Measurements from ENCODE around the gene FADS2. TPM values are rescaled to one million over a fixed set of nuclear protein-coding genes. Genes with fewer than 3 reads are reported as not detected.

FADS2 gene
- total RNA-seq, 1 experiment from 2014 or later = 1,097 TPM

DNA sequence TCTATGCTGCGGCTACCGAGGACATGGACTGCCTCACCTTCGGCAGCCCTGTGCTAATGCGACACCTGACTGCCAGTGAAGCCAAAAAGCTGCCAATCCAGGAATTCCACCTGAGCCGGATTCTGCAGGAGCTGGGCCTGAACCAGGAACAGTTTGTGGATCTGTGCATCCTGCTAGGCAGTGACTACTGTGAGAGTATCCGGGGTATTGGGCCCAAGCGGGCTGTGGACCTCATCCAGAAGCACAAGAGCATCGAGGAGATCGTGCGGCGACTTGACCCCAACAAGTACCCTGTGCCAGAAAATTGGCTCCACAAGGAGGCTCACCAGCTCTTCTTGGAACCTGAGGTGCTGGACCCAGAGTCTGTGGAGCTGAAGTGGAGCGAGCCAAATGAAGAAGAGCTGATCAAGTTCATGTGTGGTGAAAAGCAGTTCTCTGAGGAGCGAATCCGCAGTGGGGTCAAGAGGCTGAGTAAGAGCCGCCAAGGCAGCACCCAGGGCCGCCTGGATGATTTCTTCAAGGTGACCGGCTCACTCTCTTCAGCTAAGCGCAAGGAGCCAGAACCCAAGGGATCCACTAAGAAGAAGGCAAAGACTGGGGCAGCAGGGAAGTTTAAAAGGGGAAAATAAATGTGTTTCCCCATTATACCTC lies 32.1 kb upstream of the FADS2 start:
- Histone ChIP-seq H3K4me1 (ENCODE audit: insufficient read depth, low read length, poor library complexity, severe bottlenecking) (peaks cover 21% of the 10 kb centered on the region), H3K27ac (ENCODE audit: low read depth, low read length, poor library complexity, severe bottlenecking) (peak overlapping the region; percentile 5), H3K4me3 (ENCODE audit: low read depth, low read length, poor library complexity, severe bottlenecking) (no peak overlapping the region), H3K9me3 (ENCODE audit: low read depth, low read length, poor library complexity, severe bottlenecking) (no peaks in the 10 kb centered on the region), H3K36me3 (ENCODE audit: insufficient read depth, low read length, poor library complexity, severe bottlenecking) (peaks cover 64% of the 10 kb centered on the region), H3K27me3 (replicated peaks; ENCODE audit: insufficient read depth, low read depth, low read length, poor library complexity) (no peaks in the 10 kb centered on the region)
- intact Hi-C loops (cut with micrococcal nuclease; ENCODE audit: unreplicated experiment) = loop anchor here (2.0 to 5.0 kb wide), 3 partner anchors 76 to 313 kb away; no protein-coding TSS in a partner anchor
- DNase-seq (ENCODE audit: low spot score) = no peak
- POLR2A ChIA-PET (ENCODE audit: low non-redundant PET) = no interaction called here
- BruUV-seq (replicated peaks) = no TSS peak
- CTCF ChIA-PET = interaction anchor here (0.9 to 3.0 kb wide), 5 partner anchors 102 to 312 kb away, joined by 3 to 12 read pairs (median 7); no protein-coding TSS in a partner anchor
- TF ChIP-seq, protein P1, sequence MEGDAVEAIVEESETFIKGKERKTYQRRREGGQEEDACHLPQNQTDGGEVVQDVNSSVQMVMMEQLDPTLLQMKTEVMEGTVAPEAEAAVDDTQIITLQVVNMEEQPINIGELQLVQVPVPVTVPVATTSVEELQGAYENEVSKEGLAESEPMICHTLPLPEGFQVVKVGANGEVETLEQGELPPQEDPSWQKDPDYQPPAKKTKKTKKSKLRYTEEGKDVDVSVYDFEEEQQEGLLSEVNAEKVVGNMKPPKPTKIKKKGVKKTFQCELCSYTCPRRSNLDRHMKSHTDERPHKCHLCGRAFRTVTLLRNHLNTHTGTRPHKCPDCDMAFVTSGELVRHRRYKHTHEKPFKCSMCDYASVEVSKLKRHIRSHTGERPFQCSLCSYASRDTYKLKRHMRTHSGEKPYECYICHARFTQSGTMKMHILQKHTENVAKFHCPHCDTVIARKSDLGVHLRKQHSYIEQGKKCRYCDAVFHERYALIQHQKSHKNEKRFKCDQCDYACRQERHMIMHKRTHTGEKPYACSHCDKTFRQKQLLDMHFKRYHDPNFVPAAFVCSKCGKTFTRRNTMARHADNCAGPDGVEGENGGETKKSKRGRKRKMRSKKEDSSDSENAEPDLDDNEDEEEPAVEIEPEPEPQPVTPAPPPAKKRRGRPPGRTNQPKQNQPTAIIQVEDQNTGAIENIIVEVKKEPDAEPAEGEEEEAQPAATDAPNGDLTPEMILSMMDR (conservative IDR thresholded peaks at IDR 0.05; ENCODE audit: low read depth, low read length) = no peak
- no peak for TF ChIP-seq EZH2 (IDR thresholded peaks at IDR 0.05; ENCODE audit: borderline replicate concordance, low read depth, low read length, poor library complexity, severe bottlenecking)

DNA sequence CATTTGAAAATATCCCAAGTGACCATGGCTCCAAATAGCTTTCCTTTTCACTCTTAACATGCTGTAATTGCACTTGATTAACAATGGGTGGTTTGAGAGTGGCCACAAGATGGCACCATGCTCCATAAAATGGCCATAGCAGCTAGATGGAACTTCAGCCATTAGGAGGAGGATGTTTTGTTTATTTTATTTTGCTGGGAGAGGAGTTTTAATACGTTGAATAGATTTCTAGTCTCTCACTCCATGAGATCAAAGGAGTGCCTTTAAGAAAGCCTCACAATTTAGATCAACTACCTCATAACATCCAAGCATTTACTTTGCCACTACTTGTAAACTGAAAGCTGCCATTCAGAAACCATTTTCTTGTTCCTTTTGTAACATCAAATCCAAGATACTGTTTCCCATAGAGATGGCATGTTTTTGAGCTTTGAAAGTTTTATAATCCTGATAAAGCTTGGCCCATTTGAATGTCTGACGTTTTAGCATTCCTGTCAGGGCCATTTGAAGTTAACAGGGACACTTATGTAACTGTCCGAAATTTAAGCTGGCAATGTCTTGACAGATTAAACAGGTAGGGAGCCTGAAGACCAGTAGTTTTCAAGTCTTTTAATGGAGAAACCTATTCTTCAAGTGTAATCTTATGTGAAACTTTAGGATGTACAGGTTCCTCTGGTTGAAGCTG lies 30.7 kb upstream of the FADS2 start:
- peaks cover 14% of the 10 kb centered on the region for H3K4me1 ChIP-seq (ENCODE audit: insufficient read depth, low read length, poor library complexity, severe bottlenecking)
- intact Hi-C loops (cut with micrococcal nuclease; ENCODE audit: unreplicated experiment) = loop anchor here (1.0 to 5.0 kb wide), 4 partner anchors 75 to 311 kb away; no protein-coding TSS in a partner anchor
- DNase-seq (ENCODE audit: low spot score) = peak; percentile 88
- H3K36me3 ChIP-seq (ENCODE audit: insufficient read depth, low read length, poor library complexity, severe bottlenecking) = peaks cover 78% of the 10 kb centered on the region
- no TSS peak for BruUV-seq (replicated peaks)
- H3K27me3 ChIP-seq (replicated peaks; ENCODE audit: insufficient read depth, low read depth, low read length, poor library complexity) = no peaks in the 10 kb centered on the region
- TF ChIP-seq, protein P1 (conservative IDR thresholded peaks at IDR 0.05; ENCODE audit: low read depth, low read length) = peak; percentile 96
- TF ChIP-seq EZH2 (IDR thresholded peaks at IDR 0.05; ENCODE audit: borderline replicate concordance, low read depth, low read length, poor library complexity, severe bottlenecking) = no peak
- H3K4me3 ChIP-seq (ENCODE audit: low read depth, low read length, poor library complexity, severe bottlenecking) = no peak overlapping the region
- H3K9me3 ChIP-seq (ENCODE audit: low read depth, low read length, poor library complexity, severe bottlenecking) = no peaks in the 10 kb centered on the region
- POLR2A ChIA-PET (ENCODE audit: low non-redundant PET) = interaction anchor here (0.7 kb wide), 2 partner anchors 150 to 835 kb away, joined by 3 read pairs; no protein-coding TSS in a partner anchor
- CTCF ChIA-PET = interaction anchor here (0.6 to 3.0 kb wide), 14 partner anchors 9 to 310 kb away, joined by 3 to 12 read pairs (median 6); partner anchors contain the start of gene FADS1
- peak overlapping the region; percentile 62 for H3K27ac ChIP-seq (ENCODE audit: low read depth, low read length, poor library complexity, severe bottlenecking)

DNA sequence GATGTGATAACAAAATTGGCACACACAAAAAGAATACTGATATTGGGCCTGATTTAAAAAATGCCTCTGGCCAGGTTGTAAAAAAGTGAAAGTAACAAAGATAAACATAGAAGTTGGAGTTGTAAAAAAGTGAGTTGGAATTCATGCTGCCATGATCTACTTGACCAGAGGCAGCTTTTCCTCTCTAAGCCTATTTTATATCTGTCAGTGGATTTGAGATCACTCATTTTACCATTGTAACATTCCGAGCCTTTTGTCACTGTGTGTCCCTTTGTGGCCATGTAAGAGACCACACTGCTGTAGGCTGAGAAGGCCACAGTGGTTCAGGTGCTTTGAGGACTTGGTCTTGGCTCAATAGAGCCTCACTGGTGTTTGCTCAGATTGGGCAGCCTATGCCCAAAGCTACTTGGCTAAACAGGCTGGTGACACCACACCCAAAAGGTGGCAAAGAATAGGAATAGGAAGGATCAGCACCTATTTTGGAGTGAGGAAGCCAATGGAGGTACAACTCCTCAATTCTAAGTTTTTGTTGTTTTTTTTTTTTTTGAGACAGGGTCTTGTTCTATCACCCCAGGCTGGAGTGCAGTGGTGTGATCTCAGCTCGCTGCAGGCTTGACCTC lies 28.3 kb upstream of the FADS2 start:
- Histone ChIP-seq H3K9me3 (ENCODE audit: low read depth, low read length, poor library complexity, severe bottlenecking) (no peaks in the 10 kb centered on the region), H3K4me3 (ENCODE audit: low read depth, low read length, poor library complexity, severe bottlenecking) (no peak overlapping the region), H3K4me1 (ENCODE audit: insufficient read depth, low read length, poor library complexity, severe bottlenecking) (peaks cover 8% of the 10 kb centered on the region), H3K36me3 (ENCODE audit: insufficient read depth, low read length, poor library complexity, severe bottlenecking) (peaks cover 97% of the 10 kb centered on the region), H3K27ac (ENCODE audit: low read depth, low read length, poor library complexity, severe bottlenecking) (peak overlapping the region; percentile 38), H3K27me3 (replicated peaks; ENCODE audit: insufficient read depth, low read depth, low read length, poor library complexity) (no peaks in the 10 kb centered on the region)
- no TSS peak for BruUV-seq (replicated peaks)
- ChIA-PET CTCF (interaction anchor here (0.7 kb wide), 1 partner anchor 11 kb away, joined by 16 read pairs; no protein-coding TSS in a partner anchor), POLR2A (ENCODE audit: low non-redundant PET) (no interaction called here)
- no peak for DNase-seq (ENCODE audit: low spot score)
- no peak for TF ChIP-seq EZH2 (IDR thresholded peaks at IDR 0.05; ENCODE audit: borderline replicate concordance, low read depth, low read length, poor library complexity, severe bottlenecking)
- TF ChIP-seq, protein P1 (conservative IDR thresholded peaks at IDR 0.05; ENCODE audit: low read depth, low read length) = no peak
- intact Hi-C loops (cut with micrococcal nuclease; ENCODE audit: unreplicated experiment) = loop anchor here (5.0 kb wide), 2 partner anchors 73 to 98 kb away; no protein-coding TSS in a partner anchor

Measured in A673 (cell line).